Spleen (tissue), 13 donors: ENCODE results near the gene CENPB. TPM values are rescaled to one million over a fixed set of nuclear protein-coding genes. Genes with fewer than 3 reads are reported as not detected.
"Not testable (repeated sequence)": the region's sequence is repeated elsewhere in the genome, so short reads cannot be mapped to it uniquely, and the experiment has no call there.

Source experiments
- DNase-seq: peaks from one replicate; pipeline ENCODE4 v3.0.0-alpha.2; 2020
- H3K27ac ChIP-seq, 8 donors: fragments of 200-600 bp; sonication (generic) in 7 of 8; 1 replicate in 4 of 8; 2 replicates in 4 of 8; pipeline versions ENCODE4 v1.5.0 to v1.8.0; 2016 to 2021; ENCODE audit warnings: inconsistent platforms in 4 of 8, mild to moderate bottlenecking in 4 of 8, moderate library complexity in 1 of 8
- H3K27me3 ChIP-seq, 7 donors: fragments of 200-600 bp; sonication (generic) in 6 of 7; replicated peaks in 1 of 7; 1 replicate in 4 of 7; 2 replicates in 3 of 7; pipeline versions ENCODE4 v1.5.0 to v1.8.0; 2016 to 2021; ENCODE audit warnings: inconsistent platforms in 3 of 7, mild to moderate bottlenecking in 1 of 7
- H3K36me3 ChIP-seq, 6 donors: fragments of 200-600 bp; sonication (generic) in 5 of 6; 1 replicate in 4 of 6; 2 replicates in 2 of 6; pipeline versions ENCODE4 v1.5.0 to v1.8.0; 2016 to 2021; ENCODE audit warnings: inconsistent platforms in 2 of 6
- H3K4me1 ChIP-seq, 6 donors: fragments of 200-600 bp; sonication (generic) in 5 of 6; 1 replicate in 3 of 6; 2 replicates in 3 of 6; pipeline versions ENCODE4 v1.5.0 to v1.8.0; 2016 to 2021; ENCODE audit warnings: inconsistent platforms in 3 of 6
- H3K4me3 ChIP-seq, 8 donors: fragments of 200-600 bp; sonication (generic) in 7 of 8; 1 replicate in 4 of 8; 2 replicates in 4 of 8; pipeline versions ENCODE4 v1.5.0 to v1.8.0; 2016 to 2021; ENCODE audit warnings: inconsistent platforms in 4 of 8, mild to moderate bottlenecking in 4 of 8, moderate library complexity in 2 of 8
- H3K9me3 ChIP-seq, 8 donors: fragments of 200-600 bp; sonication (generic) in 7 of 8; 1 replicate in 4 of 8; 2 replicates in 4 of 8; pipeline versions ENCODE4 v1.5.0 to v1.8.0; 2016 to 2021; ENCODE audit warnings: inconsistent platforms in 4 of 8
- POLR2A ChIP-seq, 3 donors: fragments of 450-650 bp; IDR thresholded peaks; one replicate each; pipeline ENCODE4 v1.5.1; 2017; ENCODE audit warnings: antibody characterized with exemption in 3 of 3, mild to moderate bottlenecking in 1 of 3
- POLR2AphosphoS5 ChIP-seq, 3 donors: sonication (generic); formaldehyde crosslinking; IDR thresholded peaks; one replicate each; pipeline ENCODE4 v1.5.1; 2017; ENCODE audit warnings: antibody characterized with exemption in 3 of 3
- WGBS, 5 donors: extraction: QIAGEN DNeasy Blood & Tissue Kit in 3 of 5; methylation state at CpG; one replicate each; pipeline versions ENCODE4 v1.1.5 to v1.1.7; 2013 to 2018; 5-methylcytosine and 5-hydroxymethylcytosine counted together
- intact Hi-C: fragments of 100-400 bp; cut with DNase I; formaldehyde crosslinking; loops from one replicate; pipeline ENCODE4 v1.15.0; 2023; ENCODE audit warnings: low total_unique reads
- long read RNA-seq, 2 donors: transcript quantifications; one replicate each; lab custom pipeline, GENCODE V29; 2026
- polyA plus RNA-seq, 3 donors: library from polyadenylated mRNA; stranded (reverse); fragments of 200-250 nt; gene quantifications; one replicate each; pipeline ENCODE4 v1.2.1, GENCODE V29; 2013
- total RNA-seq, 7 donors: library from RNA; depleted of rRNA in 3 of 7; stranded (reverse); fragments of >200 nt in 3 of 7; fragmentation: NEBNext Ultra II Directional in 4 of 7; extraction: Animal tissue kit (Norgen Biotek cat#: 25700) in 4 of 7; gene quantifications; one replicate each; pipeline versions ENCODE4 v1.1.0 to v1.2.1, GENCODE V29; 2016 to 2021
- TF ChIP-seq, protein P1 (sequence below), 11 experiments: fragments of 200-600 bp in 7 of 11; fragments of 450-650 bp in 4 of 11; sonication (generic) in 4 of 11; IDR thresholded peaks in 8 of 11; conservative IDR thresholded peaks in 3 of 11; 1 replicate in 7 of 11; 2 replicates in 4 of 11; pipeline versions ENCODE4 v1.4.0 to v1.8.0; 2016 to 2021; ENCODE audit warnings: antibody characterized with exemption in 11 of 11, inconsistent platforms in 4 of 11, mild to moderate bottlenecking in 1 of 11
- donor health status: healthy with polysubstance abuse.
- donor health status: DM: no; HTN: no; CAD: no; lungs with moderate emphysema.
- donor health status: DM: no; HTN: no; CAD: no.
- donor health status: Bipolar disorder and iron deficiency.
- donor health status: healthy.
- donor health status: DM: no; HTN: no; CAD: no.
- donor health status: DM: yes; HTN: yes; CAD: no.

The CENPB gene, protein sequence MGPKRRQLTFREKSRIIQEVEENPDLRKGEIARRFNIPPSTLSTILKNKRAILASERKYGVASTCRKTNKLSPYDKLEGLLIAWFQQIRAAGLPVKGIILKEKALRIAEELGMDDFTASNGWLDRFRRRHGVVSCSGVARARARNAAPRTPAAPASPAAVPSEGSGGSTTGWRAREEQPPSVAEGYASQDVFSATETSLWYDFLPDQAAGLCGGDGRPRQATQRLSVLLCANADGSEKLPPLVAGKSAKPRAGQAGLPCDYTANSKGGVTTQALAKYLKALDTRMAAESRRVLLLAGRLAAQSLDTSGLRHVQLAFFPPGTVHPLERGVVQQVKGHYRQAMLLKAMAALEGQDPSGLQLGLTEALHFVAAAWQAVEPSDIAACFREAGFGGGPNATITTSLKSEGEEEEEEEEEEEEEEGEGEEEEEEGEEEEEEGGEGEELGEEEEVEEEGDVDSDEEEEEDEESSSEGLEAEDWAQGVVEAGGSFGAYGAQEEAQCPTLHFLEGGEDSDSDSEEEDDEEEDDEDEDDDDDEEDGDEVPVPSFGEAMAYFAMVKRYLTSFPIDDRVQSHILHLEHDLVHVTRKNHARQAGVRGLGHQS
- total RNA-seq (10 to 100 TPM; 41.8 to 84.7 (median 57.9) TPM), polyA plus RNA-seq (10 to 100 TPM; 24.8 to 56.9 (median 29.3) TPM)
- long read RNA-seq, donor 1, transcript CENPB-201 (1 exons, 2,840 nt): major isoform, 34 of 34 reads
- long read RNA-seq, donor 1, partial matches to known transcripts: 0 of 34 reads
- long read RNA-seq, donor 1, other reads (novel, unspliced or antisense): 0 of 34 reads
- long read RNA-seq, donor 2, transcript CENPB-201 (1 exons, 2,840 nt): major isoform, 21 of 21 reads
- long read RNA-seq, donor 2, partial matches to known transcripts: 0 of 21 reads
- long read RNA-seq, donor 2, other reads (novel, unspliced or antisense): 0 of 21 reads

DNA sequence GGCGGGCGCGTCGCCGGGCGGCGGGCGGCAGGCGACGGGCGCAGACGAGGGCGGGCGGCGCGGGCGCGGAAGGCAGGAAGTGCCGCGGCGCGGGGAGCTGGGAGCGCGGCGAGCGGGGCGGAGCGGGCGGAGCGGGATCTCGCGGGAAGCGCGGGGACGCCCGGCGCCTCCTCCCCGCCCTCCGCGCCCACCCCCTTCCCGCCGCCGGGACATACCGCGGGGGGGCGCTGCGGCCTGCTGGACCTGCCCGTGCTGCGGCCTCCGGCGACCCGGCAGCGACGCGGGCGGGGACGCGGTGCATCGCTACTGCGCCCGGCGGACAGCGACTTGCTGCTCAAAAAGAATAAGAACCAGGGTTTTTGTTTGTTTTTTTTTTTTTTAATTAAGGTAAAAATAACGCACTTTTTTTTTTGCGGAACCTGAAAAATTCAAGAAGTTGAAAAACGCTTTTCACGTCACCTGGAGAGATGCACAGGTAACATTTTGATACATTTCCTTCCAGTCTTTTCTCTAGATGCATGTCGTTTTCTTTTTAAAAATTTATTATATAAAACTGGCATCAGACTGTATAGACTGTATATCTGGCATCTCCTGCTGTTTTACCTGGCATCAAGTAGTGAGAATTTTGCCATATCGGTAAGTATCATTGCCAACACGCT lies at the start of gene CENPB:
Gene CENPB, minus strand, starts transcription at position 76 of the 659 bp plus-strand sequence. CDS start 257 bp downstream, outside the sequence.
- peaks cover 21 to 68% (median 50%) of the 10 kb centered on the region in 6 donors for H3K4me1 ChIP-seq
- peak; percentile 97 for DNase-seq
- peak within 1 kb of the TSS; percentile 41 to 83 (median 50) for H3K4me3 ChIP-seq
- H3K27me3 ChIP-seq: no peaks in the 10 kb centered on the region
- peak; percentile 67 to 76 (median 73) for TF ChIP-seq POLR2AphosphoS5 (IDR thresholded peaks at IDR 0.05)
- TF ChIP-seq POLR2A (IDR thresholded peaks at IDR 0.05): no peak
- TF ChIP-seq, protein P1, sequence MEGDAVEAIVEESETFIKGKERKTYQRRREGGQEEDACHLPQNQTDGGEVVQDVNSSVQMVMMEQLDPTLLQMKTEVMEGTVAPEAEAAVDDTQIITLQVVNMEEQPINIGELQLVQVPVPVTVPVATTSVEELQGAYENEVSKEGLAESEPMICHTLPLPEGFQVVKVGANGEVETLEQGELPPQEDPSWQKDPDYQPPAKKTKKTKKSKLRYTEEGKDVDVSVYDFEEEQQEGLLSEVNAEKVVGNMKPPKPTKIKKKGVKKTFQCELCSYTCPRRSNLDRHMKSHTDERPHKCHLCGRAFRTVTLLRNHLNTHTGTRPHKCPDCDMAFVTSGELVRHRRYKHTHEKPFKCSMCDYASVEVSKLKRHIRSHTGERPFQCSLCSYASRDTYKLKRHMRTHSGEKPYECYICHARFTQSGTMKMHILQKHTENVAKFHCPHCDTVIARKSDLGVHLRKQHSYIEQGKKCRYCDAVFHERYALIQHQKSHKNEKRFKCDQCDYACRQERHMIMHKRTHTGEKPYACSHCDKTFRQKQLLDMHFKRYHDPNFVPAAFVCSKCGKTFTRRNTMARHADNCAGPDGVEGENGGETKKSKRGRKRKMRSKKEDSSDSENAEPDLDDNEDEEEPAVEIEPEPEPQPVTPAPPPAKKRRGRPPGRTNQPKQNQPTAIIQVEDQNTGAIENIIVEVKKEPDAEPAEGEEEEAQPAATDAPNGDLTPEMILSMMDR (IDR thresholded peaks at IDR 0.05 in 8 of 11, conservative IDR thresholded peaks at IDR 0.05 in 3 of 11): peak; percentile 49 to 96 (median 90)
- H3K27ac ChIP-seq: peak within 1 kb of the TSS; percentile 69 to 89 (median 84)
- no peaks in the 10 kb centered on the region for H3K9me3 ChIP-seq
- WGBS, 5 donors: 3 to 6% (median 5%) methylated on average over 25 to 70 of the region's 70 CpGs
- peaks cover 0 to 24% (median 0%) of the 10 kb centered on the region in 6 donors for H3K36me3 ChIP-seq
- intact Hi-C loops: loop anchor here (2.0 kb wide), 1 partner anchor 32 kb away; no protein-coding TSS in a partner anchor

DNA sequence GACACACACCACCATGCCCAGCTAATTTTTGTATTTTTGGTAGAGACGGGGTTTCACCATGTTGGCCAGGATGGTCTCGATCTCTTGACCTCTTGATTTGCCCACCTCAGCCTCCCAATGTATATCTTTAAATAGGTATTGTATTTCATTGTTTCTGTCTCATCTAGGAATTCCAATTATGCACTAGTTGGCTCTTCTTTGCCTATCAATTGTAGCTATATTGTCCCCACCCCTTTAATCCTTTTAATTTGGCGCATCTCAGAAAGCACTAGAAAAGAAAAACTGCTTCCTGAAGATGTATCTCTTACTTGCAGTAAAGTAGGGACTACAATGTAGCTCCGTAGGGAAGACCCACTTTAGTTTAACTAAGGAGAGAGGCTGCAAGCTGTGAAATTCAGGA lies 49.6 kb upstream of the CENPB start:
- Histone ChIP-seq H3K9me3 (no peaks in the 10 kb centered on the region), H3K4me1 (peaks cover 0 to 31% (median 9%) of the 10 kb centered on the region in 6 donors), H3K36me3 (peaks cover 0 to 6% (median 0%) of the 10 kb centered on the region in 6 donors), H3K4me3 (no peak overlapping the region), H3K27ac (no peak overlapping the region), H3K27me3 (no peaks in the 10 kb centered on the region)
- 96 to 99% (median 98%) methylated on average over 4 of the region's 4 CpGs for WGBS, 5 donors
- TF ChIP-seq POLR2A (IDR thresholded peaks at IDR 0.05) (no peak), POLR2AphosphoS5 (IDR thresholded peaks at IDR 0.05) (no peak)
- TF ChIP-seq, protein P1 (IDR thresholded peaks at IDR 0.05 in 8 of 11, conservative IDR thresholded peaks at IDR 0.05 in 3 of 11): no peak
- intact Hi-C loops: no loop called here
- DNase-seq: no peak

DNA sequence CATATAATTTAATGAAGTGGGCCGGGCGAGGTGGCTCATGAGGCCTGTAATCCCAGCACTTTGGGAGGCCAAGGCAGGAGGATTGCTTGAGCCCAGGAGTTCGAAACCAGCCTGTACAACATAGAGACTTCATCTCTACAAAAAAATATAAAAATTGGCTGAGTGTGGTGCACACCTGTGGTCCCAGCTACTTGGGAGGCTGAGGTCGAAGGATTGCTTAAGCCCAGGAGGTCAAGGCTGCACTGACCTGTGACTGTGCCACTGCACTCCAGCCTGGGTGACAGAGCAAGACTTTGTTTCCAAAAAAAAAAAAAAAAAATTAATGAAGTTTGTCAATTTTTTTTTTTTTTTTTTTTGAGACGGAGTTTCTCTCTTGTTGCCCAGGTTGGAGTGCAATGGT lies 43.4 kb upstream of the CENPB start:
- DNase-seq, H3K27ac ChIP-seq, H3K27me3 ChIP-seq, H3K9me3 ChIP-seq, H3K4me3 ChIP-seq, intact Hi-C loops: not testable (repeated sequence)
- peaks cover 0 to 40% (median 14%) of the 10 kb centered on the region in 6 donors for H3K36me3 ChIP-seq
- peaks cover 0 to 10% (median 0%) of the 10 kb centered on the region in 6 donors for H3K4me1 ChIP-seq
- WGBS, 5 donors: 76 to 97% (median 92%) methylated on average over 4 to 5 of the region's 5 CpGs

DNA sequence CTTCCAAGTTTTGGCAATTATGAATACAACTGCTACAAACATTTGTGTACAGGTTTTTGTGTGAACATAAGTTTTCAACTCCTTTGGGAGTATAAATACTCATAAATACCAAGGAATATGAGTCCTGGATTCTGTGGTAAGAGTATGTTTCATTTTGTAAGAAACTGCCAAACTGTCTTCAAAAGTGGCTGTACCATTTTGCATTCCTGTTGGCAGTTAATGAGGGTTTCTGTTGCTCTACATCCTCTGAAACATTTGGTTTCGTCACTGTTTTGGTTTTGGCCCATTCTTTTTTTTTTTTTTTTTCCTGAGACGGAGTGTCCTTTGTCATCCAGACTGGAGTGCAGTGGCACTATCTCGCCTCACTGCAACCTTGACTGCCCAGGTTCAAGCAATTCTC lies 42.3 kb upstream of the CENPB start:
- no peak for DNase-seq
- Histone ChIP-seq H3K27me3 (no peaks in the 10 kb centered on the region), H3K4me3 (no peak overlapping the region), H3K27ac (no peak overlapping the region), H3K36me3 (peaks cover 0 to 51% (median 24%) of the 10 kb centered on the region in 6 donors), H3K4me1 (peaks cover 0 to 21% (median 5%) of the 10 kb centered on the region in 6 donors), H3K9me3 (no peaks in the 10 kb centered on the region)
- intact Hi-C loops: no loop called here
- 53 to 85% (median 81%) methylated on average over 3 of the region's 3 CpGs for WGBS, 5 donors
- no peak for TF ChIP-seq POLR2AphosphoS5 (IDR thresholded peaks at IDR 0.05)
- TF ChIP-seq, protein P1 (IDR thresholded peaks at IDR 0.05 in 8 of 11, conservative IDR thresholded peaks at IDR 0.05 in 3 of 11): no peak
- no peak for TF ChIP-seq POLR2A (IDR thresholded peaks at IDR 0.05)
